Hematopoietic multipotent progenitor cell treated with erythropoietin and hydrocortisone succinate and interleukin-3 and kit ligand, for 4 days (in vitro differentiated cells): Measurements from ENCODE around the gene RADIL.
A peak's percentile ranks its signal among the peaks of the same experiment; 100 is the strongest.
"Not testable (repeated sequence)": the region's sequence is repeated elsewhere in the genome, so short reads cannot be mapped to it uniquely, and the experiment has no call there.

Experiments
- DNase-seq: peaks from one replicate; pipeline ENCODE4 v3.0.0-alpha.2; 2015

Gene RADIL, protein sequence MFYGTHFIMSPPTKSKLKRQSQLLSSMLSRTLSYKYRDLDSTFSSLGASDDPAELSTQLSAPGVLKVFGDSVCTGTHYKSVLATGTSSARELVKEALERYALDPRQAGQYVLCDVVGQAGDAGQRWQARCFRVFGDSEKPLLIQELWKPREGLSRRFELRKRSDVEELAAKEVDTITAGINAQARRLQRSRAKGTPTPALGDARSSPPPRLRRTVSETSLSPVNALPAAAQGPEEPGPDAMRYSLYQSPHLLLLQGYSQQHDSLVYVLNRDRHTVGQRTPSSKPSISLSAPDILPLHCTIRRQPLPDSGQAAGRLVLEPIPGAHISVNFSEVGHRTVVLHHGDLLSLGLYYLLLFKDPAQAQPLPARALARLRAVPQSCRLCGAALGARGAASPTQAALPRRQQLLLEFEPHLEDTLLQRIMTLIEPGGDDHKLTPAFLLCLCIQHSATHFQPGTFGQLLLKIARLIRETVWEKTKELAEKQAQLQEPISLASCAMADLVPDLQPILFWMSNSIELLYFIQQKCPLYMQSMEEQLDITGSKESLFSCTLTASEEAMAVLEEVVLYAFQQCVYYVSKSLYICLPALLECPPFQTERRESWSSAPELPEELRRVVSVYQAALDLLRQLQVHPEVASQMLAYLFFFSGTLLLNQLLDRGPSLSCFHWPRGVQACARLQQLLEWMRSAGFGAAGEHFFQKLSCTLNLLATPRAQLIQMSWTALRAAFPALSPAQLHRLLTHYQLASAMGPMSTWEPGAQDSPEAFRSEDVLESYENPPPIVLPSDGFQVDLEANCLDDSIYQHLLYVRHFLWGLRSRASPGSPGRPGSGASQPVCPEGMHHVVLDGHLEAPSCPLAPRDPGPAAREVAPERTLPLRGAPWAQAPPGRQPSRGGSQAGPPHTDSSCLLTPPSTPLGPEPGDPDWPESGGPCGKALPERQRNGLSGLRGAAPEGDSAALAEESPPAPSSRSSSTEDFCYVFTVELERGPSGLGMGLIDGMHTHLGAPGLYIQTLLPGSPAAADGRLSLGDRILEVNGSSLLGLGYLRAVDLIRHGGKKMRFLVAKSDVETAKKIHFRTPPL

DNA sequence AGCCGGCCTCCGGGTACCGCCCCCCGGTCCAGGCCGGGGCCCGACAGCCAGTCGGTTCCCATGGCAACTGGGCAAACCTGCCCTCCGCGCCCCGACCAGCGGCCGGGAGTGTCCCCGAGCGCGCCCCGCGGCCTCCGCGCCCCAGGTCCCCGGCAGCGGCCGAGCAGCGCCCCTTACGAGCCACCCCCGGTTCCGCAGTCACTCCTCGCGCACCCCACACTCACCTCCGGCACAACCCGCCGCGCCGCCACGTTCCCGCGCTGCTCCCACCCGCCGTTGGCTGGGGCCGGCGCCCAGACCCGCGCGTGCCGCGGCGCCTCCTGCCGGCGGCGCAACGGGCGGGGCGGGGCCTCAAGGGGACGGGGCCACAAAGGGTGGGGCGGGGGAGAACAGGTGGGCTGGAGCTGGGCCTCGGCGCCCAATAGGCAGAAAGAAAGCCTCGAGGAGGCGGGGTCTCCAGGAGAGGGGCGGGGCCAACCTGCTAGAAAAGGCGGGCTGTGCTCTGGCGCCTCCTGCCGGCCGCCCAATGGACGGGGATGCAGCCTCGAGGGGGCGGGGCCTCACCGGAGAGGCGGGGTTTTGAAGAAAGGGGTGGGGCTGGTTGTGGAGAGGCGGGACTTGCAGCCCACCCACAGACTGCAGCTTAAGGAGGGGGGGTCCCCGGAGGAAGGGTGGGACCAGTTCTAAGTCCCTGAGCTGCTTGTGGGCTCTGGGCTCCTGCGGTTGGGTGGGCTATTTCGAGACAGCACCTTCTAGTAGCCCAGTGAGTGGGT lies at the start of gene RADIL:
RADIL (minus strand) TSS at position 345 of the 773 bp plus-strand sequence. CDS start 5,577 bp downstream, outside the sequence.
- DNase-seq: peak; percentile 97

DNA sequence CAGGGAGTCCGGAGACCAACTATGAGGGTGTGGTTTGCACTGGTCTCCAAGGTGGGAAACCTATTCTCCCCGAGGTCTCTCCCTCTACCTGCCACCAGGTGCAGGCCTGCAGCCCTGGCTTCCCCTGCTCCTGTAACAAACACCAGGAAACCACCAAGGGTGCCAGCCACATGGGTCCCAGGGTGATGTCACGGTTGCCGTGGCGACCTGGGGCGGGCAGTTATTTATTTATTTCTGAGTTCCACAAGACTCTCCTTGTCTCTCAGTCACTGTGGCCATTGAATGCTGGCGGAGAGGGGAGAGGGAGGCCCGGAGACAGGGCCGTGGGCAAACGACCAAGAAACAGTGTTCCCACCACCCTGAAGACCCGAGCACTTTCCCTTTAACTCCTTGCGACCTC lies 48.4 kb upstream of the RADIL start:
- DNase-seq: peak; percentile 12

GRCh38 chr7:4929005-4929404 lies 45.5 kb upstream of the RADIL start:
- DNase-seq: no peak

DNA sequence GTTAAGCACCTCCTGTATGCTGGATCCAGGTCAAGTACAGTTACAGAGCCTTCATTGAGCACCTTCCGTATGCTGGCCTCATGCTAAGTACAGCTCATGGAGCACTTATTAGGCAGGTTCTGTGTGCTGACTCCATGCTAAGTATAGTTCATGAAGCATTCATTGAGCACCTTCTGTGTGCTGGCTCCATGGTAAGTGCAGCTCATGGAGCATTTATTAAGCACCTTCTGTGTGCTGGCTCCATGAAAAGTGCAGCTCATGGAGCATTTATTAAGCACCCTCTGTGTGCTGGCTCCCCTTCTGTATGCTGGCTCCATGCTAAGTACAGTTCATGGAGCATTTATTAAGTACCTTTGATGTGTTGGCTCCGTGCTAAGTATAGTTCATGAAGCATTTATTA lies 44.9 kb upstream of the RADIL start:
- no peak for DNase-seq

DNA sequence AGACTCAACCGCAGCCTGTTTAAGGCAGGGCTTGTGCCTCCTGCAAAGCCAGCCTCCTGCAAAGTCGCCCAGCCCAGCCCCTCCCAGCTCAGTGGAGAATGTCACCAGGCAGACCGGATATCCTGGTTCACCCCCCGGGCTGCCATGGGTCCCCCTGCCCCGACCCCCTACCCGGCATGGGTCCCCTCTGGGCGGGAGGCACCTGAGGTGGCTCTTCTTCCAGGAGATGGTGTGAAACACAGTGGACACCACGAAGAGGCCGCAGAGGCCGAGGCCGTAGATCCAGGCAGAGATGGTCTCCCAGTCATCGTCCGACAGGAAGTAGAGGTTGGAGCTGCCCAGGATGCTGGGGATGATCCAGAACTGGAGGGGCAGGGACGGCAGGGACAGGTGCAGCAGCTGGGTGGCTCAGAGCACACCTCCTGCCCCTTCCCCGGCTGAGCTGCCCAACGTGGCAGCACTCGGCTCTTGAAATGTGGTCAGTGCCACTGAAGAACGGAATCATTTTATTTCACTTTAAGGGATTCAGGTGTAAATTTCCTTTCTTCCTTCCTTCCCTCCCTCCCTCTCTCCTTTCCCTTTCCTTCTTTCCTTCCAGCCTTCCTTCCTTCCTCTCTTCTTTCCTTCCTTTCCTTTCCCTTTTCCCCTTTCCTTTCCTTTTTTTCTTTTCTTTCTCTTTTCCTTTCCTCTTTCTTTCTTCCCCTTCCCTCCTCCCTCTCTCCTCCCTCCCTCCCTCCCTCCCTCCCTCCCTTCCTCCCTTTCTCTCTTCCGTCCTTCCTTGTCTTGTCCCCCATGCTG lies 36.7 kb upstream of the RADIL start:
- DNase-seq: no peak

DNA sequence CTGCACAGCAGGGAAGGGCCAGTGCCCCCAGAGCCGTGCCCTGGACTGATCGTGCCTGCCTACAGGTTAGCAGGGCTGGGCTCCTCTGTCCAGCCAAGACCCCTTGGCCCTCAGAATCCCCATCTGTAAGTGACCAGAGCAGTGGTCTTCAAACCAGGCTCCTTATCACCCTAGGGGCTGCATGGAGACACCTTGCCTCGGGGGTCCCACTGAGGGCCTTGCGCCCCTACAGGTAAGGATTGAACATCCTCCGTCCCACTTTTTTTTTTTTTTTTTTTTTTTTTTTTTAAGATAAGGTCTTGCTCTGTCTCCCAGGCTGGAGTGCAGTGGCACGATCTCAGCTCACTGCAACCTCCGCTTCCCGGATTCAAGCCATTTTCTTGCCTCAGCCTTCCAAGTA lies 32.6 kb upstream of the RADIL start:
- no peak for DNase-seq

- DNase-seq: no peak
Measured at GRCh38 chr7:4911111-4911828, 27.8 kb upstream of the RADIL start.

DNA sequence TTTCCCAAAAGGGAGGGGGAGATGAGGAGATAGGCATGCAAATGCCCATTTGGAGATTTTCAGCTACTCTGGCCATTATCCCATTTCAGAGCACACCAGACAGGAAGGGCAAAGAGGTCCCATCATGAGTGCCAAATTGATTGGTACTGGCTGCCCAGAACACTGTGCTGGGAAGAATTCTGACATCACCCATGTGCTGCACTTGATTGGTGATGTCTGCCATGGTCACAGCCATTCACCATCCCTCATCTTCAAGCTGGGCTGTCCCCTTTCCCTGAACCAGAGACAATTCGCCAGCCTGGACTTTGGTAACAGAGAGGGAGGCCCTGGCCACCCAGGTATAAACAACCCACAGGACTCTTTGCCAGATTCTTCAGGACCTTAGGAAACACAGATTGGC lies 23.2 kb upstream of the RADIL start:
- no peak for DNase-seq

DNA sequence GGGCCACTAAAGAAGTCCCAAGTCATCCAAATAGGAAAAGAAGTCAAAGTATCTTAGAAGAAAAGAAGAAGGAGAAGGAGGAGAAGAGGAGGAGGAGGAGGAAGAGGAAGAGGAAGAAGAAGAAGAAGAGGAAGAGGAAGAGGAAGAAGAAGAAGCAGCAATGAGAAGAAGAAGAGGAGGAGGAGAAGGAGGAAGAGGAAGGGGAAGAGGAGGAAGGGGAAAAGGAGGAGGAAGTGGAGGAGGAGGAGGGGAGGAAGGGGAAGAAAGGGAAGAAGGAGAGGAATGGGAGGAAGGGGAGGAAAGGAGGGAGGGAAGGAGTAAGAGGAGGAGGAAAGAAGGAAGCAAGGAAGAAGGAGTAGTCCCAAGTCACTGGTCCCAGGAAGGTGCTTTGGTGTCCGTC lies 21.7 kb upstream of the RADIL start:
- DNase-seq: no peak

GRCh38 chr7:4904346-4904745 lies 20.8 kb upstream of the RADIL start:
- DNase-seq: no peak

- DNase-seq: no peak
Measured at GRCh38 chr7:4895766-4896165, 12.2 kb upstream of the RADIL start.

DNA sequence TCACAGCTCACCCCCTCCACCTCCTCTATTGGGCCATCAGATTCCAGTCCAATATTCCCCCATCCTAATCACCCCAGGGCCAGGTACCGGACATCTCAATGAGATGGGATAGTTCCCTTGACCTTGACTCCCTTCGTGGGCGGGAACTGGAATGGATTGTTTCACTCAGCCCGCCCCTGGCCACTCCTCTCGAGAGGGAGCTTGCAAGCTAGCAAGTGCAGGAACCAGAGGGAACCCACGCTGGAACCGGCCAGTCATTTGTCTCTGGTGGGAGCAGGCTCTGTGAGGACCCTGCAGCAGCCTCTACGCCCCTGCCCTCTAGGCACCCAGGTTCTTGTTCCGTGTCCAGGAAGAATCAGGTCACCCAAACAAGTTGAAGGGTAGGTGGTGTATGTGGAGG lies 11.0 kb upstream of the RADIL start:
- DNase-seq: no peak

DNA sequence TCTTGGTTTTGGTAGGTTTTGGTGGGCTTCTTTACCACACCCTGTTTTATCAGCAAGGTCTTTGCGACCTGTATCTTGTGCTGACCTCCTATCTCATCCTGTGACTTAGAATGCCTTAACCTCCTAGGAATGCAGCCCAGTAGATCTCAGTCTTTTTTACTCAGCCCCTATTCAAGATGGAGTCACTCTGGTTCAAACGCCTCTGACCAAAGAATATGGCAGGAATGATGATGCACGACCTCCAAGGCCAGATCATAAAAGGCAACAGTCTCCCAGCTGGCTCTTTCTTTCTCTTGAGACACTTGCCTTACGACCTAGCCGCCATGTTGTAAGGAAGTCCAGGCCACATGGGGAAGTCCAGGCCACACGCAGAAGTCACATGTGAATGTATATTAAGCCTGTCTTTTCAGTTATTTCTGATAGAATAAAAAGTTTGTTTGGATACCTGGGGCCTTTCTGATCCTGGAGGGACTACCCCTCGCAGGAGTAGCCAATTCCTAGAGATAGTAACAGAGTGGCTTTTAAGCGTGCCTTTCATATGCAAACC lies 10.5 kb upstream of the RADIL start:
- no peak for DNase-seq

- DNase-seq: not testable (repeated sequence)
Measured at GRCh38 chr7:4893188-4893587, 9.7 kb upstream of the RADIL start.

- not testable (repeated sequence) for DNase-seq
Measured at GRCh38 chr7:4891522-4891921, 8.0 kb upstream of the RADIL start.

DNA sequence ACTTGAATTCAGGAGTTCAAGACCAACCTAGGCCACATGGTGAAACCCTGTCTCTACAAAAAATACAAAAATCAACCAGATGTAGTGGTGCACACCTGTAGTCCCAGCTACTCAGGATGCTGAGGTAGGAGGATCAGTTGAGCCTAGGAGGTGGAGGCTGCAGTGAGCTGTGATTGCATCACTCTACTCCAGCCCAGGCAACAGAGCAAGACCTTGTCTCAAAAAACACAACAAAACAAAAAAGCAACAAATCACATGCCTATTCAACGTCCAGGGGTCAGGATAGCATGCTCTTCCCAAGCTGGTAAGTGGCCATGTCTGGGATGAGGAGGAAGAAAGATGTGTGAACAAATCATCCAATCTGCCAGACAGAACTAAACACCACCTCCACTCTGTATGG lies 6.2 kb upstream of the RADIL start:
- no peak for DNase-seq

DNA sequence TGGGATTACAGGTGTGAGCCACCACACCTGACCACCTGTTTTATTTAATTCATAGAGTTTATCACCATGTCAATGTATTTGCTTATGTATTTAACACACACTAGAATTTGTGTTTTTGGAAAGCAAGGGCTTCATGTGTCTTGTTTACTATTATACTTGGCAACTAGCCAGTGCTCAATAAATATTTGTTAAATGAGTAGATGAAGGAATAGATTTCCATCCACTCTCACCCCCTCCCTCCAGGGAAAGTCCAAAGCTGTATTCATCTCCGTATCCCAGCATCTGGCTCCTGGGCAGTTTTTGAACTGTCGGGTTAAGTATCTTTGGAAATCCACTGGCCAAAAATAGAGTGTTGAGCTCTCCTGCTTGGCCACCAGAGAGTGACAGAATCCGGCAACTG lies 4.6 kb upstream of the RADIL start:
- no peak for DNase-seq

DNA sequence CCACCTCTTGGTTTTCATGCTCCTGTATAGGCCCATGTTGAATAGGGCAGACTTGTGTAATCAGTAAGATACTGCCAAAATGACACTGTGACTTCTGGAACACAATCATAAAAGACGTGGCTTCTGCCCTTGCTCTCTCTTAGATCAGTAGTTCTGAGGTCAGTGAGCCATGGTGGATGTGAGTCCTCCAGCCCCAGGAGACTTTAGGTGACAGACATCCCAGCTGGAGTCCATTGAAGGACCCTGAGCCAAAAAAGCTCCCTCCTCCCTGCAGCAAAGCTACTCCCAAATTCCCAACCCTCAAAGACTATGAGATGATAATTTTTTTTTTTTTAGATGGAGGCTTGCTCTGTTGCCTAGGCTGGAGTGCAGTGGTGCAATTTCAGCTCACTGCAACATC lies 3.2 kb upstream of the RADIL start:
- no peak for DNase-seq

GRCh38 chr7:4885317-4885807 lies 1.8 kb upstream of the RADIL start:
- DNase-seq: no peak

- no peak for DNase-seq
Measured at GRCh38 chr7:4884164-4884563, 648 bp upstream of the RADIL start.

- DNase-seq: no peak
Measured at GRCh38 chr7:4883033-4883371, 514 bp downstream of the RADIL start.
